DOHH2 (cell line): ENCODE data around the gene AWAT2.

ENCODE experiments used
- H3F3A ChIP-seq: fragments of 200-600 bp; sonication (generic), shearing (Covaris generic); 2 replicates; pipeline ENCODE4 v1.6.0; 2016; ENCODE audit warnings: antibody characterized with exemption, mild to moderate bottlenecking; ENCODE audit not compliant: control insufficient read depth, insufficient read depth
- H3K27ac ChIP-seq: fragments of 200-600 bp; sonication (generic); 2 replicates; pipeline ENCODE4 v1.5.1; 2014; ENCODE audit warnings: low read depth, mild to moderate bottlenecking, low read length, moderate library complexity
- H3K27me3 ChIP-seq: fragments of 200-600 bp; sonication (generic); 2 replicates; pipeline ENCODE4 v1.6.1; 2014; ENCODE audit warnings: mild to moderate bottlenecking, low read length, mixed read lengths; ENCODE audit not compliant: control insufficient read depth
- H3K36me3 ChIP-seq: fragments of 200-600 bp; sonication (generic); 2 replicates; pipeline ENCODE4 v1.6.1; 2014; ENCODE audit warnings: mild to moderate bottlenecking, low read length, moderate library complexity, mixed read lengths; ENCODE audit not compliant: control insufficient read depth
- H3K4me1 ChIP-seq: fragments of 200-600 bp; sonication (generic); 2 replicates; pipeline ENCODE4 v1.6.1; 2014; ENCODE audit warnings: mild to moderate bottlenecking, low read length, mixed read lengths; ENCODE audit not compliant: control insufficient read depth
- H3K4me2 ChIP-seq: fragments of 200-600 bp; sonication (generic); 2 replicates; pipeline ENCODE4 v1.6.0; 2014; ENCODE audit warnings: mild to moderate bottlenecking, low read length, moderate library complexity
- H3K4me3 ChIP-seq: fragments of 200-600 bp; sonication (generic); 2 replicates; pipeline ENCODE4 v1.5.1; 2014; ENCODE audit warnings: mild to moderate bottlenecking, low read length, mixed read lengths
- H3K79me2 ChIP-seq: fragments of 200-600 bp; sonication (generic); 2 replicates; pipeline ENCODE4 v1.6.1; 2014; ENCODE audit warnings: mild to moderate bottlenecking, low read length, mixed read lengths; ENCODE audit not compliant: control insufficient read depth
- H3K9me2 ChIP-seq: fragments of 200-600 bp; sonication (generic); replicated peaks from 2 replicates; pipeline ENCODE4 v1.6.1; 2014; ENCODE audit warnings: mild to moderate bottlenecking, low read length, mixed read lengths; ENCODE audit not compliant: control insufficient read depth
- H3K9me3 ChIP-seq: fragments of 200-600 bp; sonication (generic); 2 replicates; pipeline ENCODE4 v1.6.1; 2014; ENCODE audit warnings: antibody characterized with exemption, low read length, mixed read lengths; ENCODE audit not compliant: control insufficient read depth, insufficient read depth
- H4K20me1 ChIP-seq: fragments of 200-600 bp; sonication (generic); 2 replicates; pipeline ENCODE4 v1.6.0; 2014; ENCODE audit warnings: low read depth, mild to moderate bottlenecking, antibody characterized with exemption, low read length, moderate library complexity; ENCODE audit not compliant: control insufficient read depth, insufficient read depth
- CTCF ChIP-seq: fragments of 200-600 bp; sonication (generic); IDR thresholded peaks from one replicate; pipeline ENCODE4 v1.5.1; 2014; ENCODE audit warnings: antibody characterized with exemption, mild to moderate bottlenecking, low read depth, low read length; ENCODE audit not compliant: poor library complexity, severe bottlenecking
- EZH2phosphoT487 ChIP-seq: fragments of 200-600 bp; sonication (generic); IDR thresholded peaks from 2 replicates; pipeline ENCODE4 v1.6.1; 2017; ENCODE audit warnings: borderline replicate concordance, mild to moderate bottlenecking, antibody characterized with exemption, low read length, moderate library complexity, mixed read lengths

Gene AWAT2

DNA sequence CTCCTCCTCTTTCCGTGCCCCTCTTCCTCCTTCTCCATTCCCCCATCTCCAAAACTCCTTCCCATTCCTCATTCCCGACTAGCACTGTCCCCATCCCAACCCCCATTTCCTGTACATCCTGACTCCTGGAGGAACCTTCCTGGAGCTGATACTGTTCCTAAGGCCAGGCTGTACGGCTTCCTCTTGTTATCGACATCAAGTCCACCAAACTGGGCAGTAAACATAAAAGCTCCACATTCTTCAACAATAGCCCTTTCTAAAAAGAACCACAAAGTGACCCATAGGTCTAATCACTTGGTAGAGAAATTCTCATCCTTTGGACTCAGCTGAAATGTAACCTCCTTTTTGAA lies 22.9 kb downstream of the AWAT2 start:
- H3F3A ChIP-seq, result no peaks in the 10 kb centered on the region
- no peak overlapping the region for H3K4me2 ChIP-seq
- H3K4me1 ChIP-seq, result no peaks in the 10 kb centered on the region
- H3K79me2 ChIP-seq, result no peaks in the 10 kb centered on the region
- no peak overlapping the region for H3K27ac ChIP-seq
- H3K27me3 ChIP-seq, result no peaks in the 10 kb centered on the region
- H3K4me3 ChIP-seq, result no peak overlapping the region
- TF ChIP-seq CTCF (no peak), EZH2phosphoT487 (no peak)
- no peaks in the 10 kb centered on the region for H3K9me2 ChIP-seq
- H4K20me1 ChIP-seq, result no peaks in the 10 kb centered on the region
- H3K9me3 ChIP-seq, result no peaks in the 10 kb centered on the region
- no peaks in the 10 kb centered on the region for H3K36me3 ChIP-seq

GRCh38 chrX:70026112-70026850 lies 23.5 kb downstream of the AWAT2 start:
- Histone ChIP-seq H3K4me2 (no peak overlapping the region), H3K79me2 (no peaks in the 10 kb centered on the region), H3K9me3 (no peaks in the 10 kb centered on the region), H3F3A (no peaks in the 10 kb centered on the region), H3K27me3 (no peaks in the 10 kb centered on the region), H3K27ac (no peak overlapping the region), H4K20me1 (no peaks in the 10 kb centered on the region), H3K36me3 (no peaks in the 10 kb centered on the region), H3K4me1 (no peaks in the 10 kb centered on the region), H3K4me3 (no peak overlapping the region), H3K9me2 (no peaks in the 10 kb centered on the region)
- TF ChIP-seq EZH2phosphoT487 (no peak), CTCF (no peak)

GRCh38 chrX:70025464-70025863 lies 24.3 kb downstream of the AWAT2 start:
- no peaks in the 10 kb centered on the region for H3K9me2 ChIP-seq
- H3F3A ChIP-seq, result no peaks in the 10 kb centered on the region
- no peak overlapping the region for H3K27ac ChIP-seq
- TF ChIP-seq EZH2phosphoT487, result no peak
- TF ChIP-seq CTCF, result no peak
- no peaks in the 10 kb centered on the region for H3K9me3 ChIP-seq
- H3K4me3 ChIP-seq, result no peak overlapping the region
- no peaks in the 10 kb centered on the region for H3K36me3 ChIP-seq
- H4K20me1 ChIP-seq, result no peaks in the 10 kb centered on the region
- no peak overlapping the region for H3K4me2 ChIP-seq
- no peaks in the 10 kb centered on the region for H3K4me1 ChIP-seq
- no peaks in the 10 kb centered on the region for H3K27me3 ChIP-seq
- H3K79me2 ChIP-seq, result no peaks in the 10 kb centered on the region
